Caco-2 (cell line): ENCODE measurements around the gene OR2M3. TPM values are rescaled to one million over a fixed set of nuclear protein-coding genes. Genes with fewer than 3 reads are reported as not detected.

Source experiments
- BruUV-seq: library from RNA; stranded (reverse); fragments of 400-500 nt; replicated peaks from 2 replicates; lab custom pipeline; 2021; lab: Mats Ljungman, UMichigan
- CTCF ChIA-PET: fragments of 300-600 bp; sonication (Branson Sonifier 250); formaldehyde crosslinking; loops from one replicate; lab custom pipeline; 2022; ENCODE audit warnings: antibody characterized with exemption; lab: Charles Lee
- POLR2A ChIA-PET: fragments of 300-600 bp; sonication (Branson Sonifier 250); formaldehyde crosslinking; loops from one replicate; lab custom pipeline; 2022; ENCODE audit warnings: antibody characterized with exemption; lab: Charles Lee
- DNase-seq, 2 experiments: peaks; one replicate each; pipeline versions ENCODE4 v3.0.0 to v3.0.0-alpha.2; 2020 to 2022
- H3K27me3 ChIP-seq: replicated peaks from 2 replicates; pipeline ENCODE4 v1.6.0; 2011; ENCODE audit warnings: low read length; ENCODE audit not compliant: control insufficient read depth, insufficient read depth
- H3K36me3 ChIP-seq: 2 replicates; pipeline ENCODE4 v1.5.1; 2011; ENCODE audit warnings: low read length; ENCODE audit not compliant: control insufficient read depth, insufficient read depth
- H3K4me1 ChIP-seq: fragments of 250-450 bp; sonication (Bioruptor Pico); 2 replicates; pipeline ENCODE4 v1.5.1; 2020; ENCODE audit warnings: mild to moderate bottlenecking
- H3K4me3 ChIP-seq: 2 replicates; pipeline ENCODE4 v1.5.1; 2011; ENCODE audit warnings: low read depth, mild to moderate bottlenecking, control low read depth, low read length
- H3K9me3 ChIP-seq: fragments of 250-450 bp; sonication (Bioruptor Pico); 2 replicates; pipeline ENCODE4 v1.5.1; 2020; ENCODE audit warnings: mild to moderate bottlenecking, moderate library complexity
- H3K27ac Mint-ChIP-seq: one replicate; pipeline ENCODE4 v1.8.0; 2022; ENCODE audit warnings: mixed read lengths; ENCODE audit not compliant: unreplicated experiment
- H3K27me3 Mint-ChIP-seq: one replicate; pipeline ENCODE4 v1.8.0; 2022; ENCODE audit warnings: mixed read lengths; ENCODE audit not compliant: insufficient read depth, unreplicated experiment
- H3K36me3 Mint-ChIP-seq: one replicate; pipeline ENCODE4 v1.8.0; 2022; ENCODE audit warnings: mild to moderate bottlenecking, mixed read lengths; ENCODE audit not compliant: insufficient read depth, unreplicated experiment
- H3K4me1 Mint-ChIP-seq: one replicate; pipeline ENCODE4 v1.8.0; 2022; ENCODE audit warnings: low read depth, mixed read lengths; ENCODE audit not compliant: unreplicated experiment
- H3K4me3 Mint-ChIP-seq: one replicate; pipeline ENCODE4 v1.8.0; 2022; ENCODE audit warnings: mild to moderate bottlenecking, moderate library complexity, mixed read lengths; ENCODE audit not compliant: unreplicated experiment
- H3K9me3 Mint-ChIP-seq: one replicate; pipeline ENCODE4 v1.8.0; 2022; ENCODE audit warnings: mixed read lengths; ENCODE audit not compliant: unreplicated experiment
- intact Hi-C: fragments of 100-400 bp; cut with micrococcal nuclease; formaldehyde crosslinking; loops from one replicate; pipeline ENCODE4 v1.10.0; 2022; ENCODE audit not compliant: unreplicated experiment
- total RNA-seq: library from RNA; stranded (reverse); gene quantifications from 2 replicates; pipeline ENCODE4 v1.2.3, GENCODE V29; 2022
- TF ChIP-seq, protein P1 (sequence below), 2 experiments: fragments of 200-600 bp in 1 of 2; IDR thresholded peaks; 1 replicate in 1 of 2; 2 replicates in 1 of 2; pipeline versions ENCODE4 v1.5.1 to v1.8.0; 2011 to 2022; ENCODE audit warnings: antibody characterized with exemption in 1 of 2, control low read depth in 1 of 2, inconsistent platforms in 1 of 2, low read depth in 1 of 2, low read length in 1 of 2, mild to moderate bottlenecking in 1 of 2, moderate library complexity in 1 of 2; ENCODE audit not compliant: insufficient read depth in 1 of 2, severe bottlenecking in 1 of 2, unreplicated experiment in 1 of 2

The OR2M3 gene
- total RNA-seq, 1 experiment from 2014 or later, result not detected

DNA sequence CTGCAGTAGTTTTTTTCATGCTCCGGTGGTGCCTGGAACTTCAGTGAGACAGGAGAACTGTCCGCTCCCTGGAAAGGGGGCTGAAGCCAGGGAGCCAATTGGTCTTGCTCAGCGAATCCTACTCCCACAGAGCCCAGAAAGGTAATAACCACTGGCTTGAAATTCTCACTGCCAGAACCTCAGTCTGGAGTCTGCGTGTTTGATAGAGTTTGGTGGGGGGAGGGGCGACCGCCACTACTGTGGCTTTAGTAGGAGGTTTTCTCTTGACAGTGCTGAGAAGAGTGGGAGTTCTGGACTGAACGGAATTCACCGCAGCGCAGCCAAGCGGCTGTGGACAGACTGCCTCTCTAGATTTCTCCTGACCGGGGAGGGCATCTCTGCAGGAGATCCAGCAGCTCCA is 8.0 kb upstream of the OR2M3 start:
- H3K4me3 Mint-ChIP-seq, result no peak overlapping the region
- no TSS peak for BruUV-seq
- Histone ChIP-seq H3K9me3 (0 out of 2 replicates have a peak, but pooled peaks cover 3% of the 10 kb centered on the region), H3K4me3 (no peak overlapping the region), H3K4me1 (no peaks in the 10 kb centered on the region), H3K27me3 (no peaks in the 10 kb centered on the region), H3K36me3 (no peaks in the 10 kb centered on the region)
- H3K4me1 Mint-ChIP-seq, result no peaks in the 10 kb centered on the region
- ChIA-PET CTCF (no interaction called here), POLR2A (no interaction called here)
- TF ChIP-seq, protein P1, sequence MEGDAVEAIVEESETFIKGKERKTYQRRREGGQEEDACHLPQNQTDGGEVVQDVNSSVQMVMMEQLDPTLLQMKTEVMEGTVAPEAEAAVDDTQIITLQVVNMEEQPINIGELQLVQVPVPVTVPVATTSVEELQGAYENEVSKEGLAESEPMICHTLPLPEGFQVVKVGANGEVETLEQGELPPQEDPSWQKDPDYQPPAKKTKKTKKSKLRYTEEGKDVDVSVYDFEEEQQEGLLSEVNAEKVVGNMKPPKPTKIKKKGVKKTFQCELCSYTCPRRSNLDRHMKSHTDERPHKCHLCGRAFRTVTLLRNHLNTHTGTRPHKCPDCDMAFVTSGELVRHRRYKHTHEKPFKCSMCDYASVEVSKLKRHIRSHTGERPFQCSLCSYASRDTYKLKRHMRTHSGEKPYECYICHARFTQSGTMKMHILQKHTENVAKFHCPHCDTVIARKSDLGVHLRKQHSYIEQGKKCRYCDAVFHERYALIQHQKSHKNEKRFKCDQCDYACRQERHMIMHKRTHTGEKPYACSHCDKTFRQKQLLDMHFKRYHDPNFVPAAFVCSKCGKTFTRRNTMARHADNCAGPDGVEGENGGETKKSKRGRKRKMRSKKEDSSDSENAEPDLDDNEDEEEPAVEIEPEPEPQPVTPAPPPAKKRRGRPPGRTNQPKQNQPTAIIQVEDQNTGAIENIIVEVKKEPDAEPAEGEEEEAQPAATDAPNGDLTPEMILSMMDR (IDR thresholded peaks at IDR 0.05; ENCODE audit: insufficient read depth in 1 of 2, low read depth in 1 of 2, low read length in 1 of 2, severe bottlenecking in 1 of 2, unreplicated experiment in 1 of 2), result no peak
- no peaks in the 10 kb centered on the region for H3K27me3 Mint-ChIP-seq
- no peak for DNase-seq
- no peak overlapping the region for H3K27ac Mint-ChIP-seq
- peaks cover 36% of the 10 kb centered on the region for H3K9me3 Mint-ChIP-seq
- no peaks in the 10 kb centered on the region for H3K36me3 Mint-ChIP-seq
- intact Hi-C loops, result no loop called here

DNA sequence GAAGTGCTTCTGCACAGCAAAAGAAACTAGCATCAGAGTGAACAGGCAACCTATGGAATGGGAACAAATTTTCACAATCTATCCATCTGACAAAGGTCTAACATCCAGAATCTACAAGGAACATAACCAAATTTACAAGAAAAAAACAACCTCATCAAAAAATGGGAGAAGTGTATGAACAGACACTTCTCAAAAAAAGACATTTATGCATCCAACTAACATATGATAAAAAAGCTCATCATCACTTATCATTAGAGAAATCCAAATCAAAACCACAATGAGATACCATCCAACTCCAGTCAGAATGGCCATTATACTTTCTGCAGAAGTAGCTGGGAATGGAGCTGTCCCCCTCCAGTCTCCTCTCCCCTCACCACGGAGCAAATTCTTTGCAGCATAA is 2.9 kb upstream of the OR2M3 start:
- Mint-ChIP-seq H3K4me3 (no peak overlapping the region), H3K36me3 (no peaks in the 10 kb centered on the region), H3K27me3 (no peaks in the 10 kb centered on the region), H3K27ac (no peak overlapping the region), H3K9me3 (peaks cover 26% of the 10 kb centered on the region), H3K4me1 (no peaks in the 10 kb centered on the region)
- Histone ChIP-seq H3K4me1 (no peaks in the 10 kb centered on the region), H3K9me3 (0 out of 2 replicates have a peak, but pooled peaks cover 3% of the 10 kb centered on the region), H3K36me3 (no peaks in the 10 kb centered on the region), H3K27me3 (no peaks in the 10 kb centered on the region), H3K4me3 (no peak overlapping the region)
- no peak for DNase-seq
- no TSS peak for BruUV-seq
- intact Hi-C loops, result no loop called here
- ChIA-PET CTCF (no interaction called here), POLR2A (no interaction called here)
- TF ChIP-seq, protein P1 (IDR thresholded peaks at IDR 0.05; ENCODE audit: insufficient read depth in 1 of 2, low read depth in 1 of 2, low read length in 1 of 2, severe bottlenecking in 1 of 2, unreplicated experiment in 1 of 2), result no peak

DNA sequence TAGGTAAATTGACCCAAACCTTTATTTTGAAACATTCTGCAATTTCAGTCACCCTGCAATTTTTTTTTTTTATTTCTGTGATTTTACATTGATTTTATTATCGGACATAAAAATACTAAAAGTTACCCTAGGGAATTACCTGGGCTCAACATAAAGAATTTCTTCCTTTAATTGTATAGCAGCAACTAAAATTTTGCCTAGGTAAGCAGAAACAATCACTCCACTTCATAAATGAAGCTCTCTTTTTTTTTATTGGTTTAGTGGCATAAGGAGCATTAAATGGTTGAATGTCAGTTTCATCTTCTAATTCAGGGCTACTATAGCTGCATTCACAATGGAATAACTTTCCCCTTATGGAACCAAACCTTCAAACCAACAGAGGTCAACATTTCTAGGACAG is 18.8 kb downstream of the OR2M3 start:
- intact Hi-C loops, result no loop called here
- no peaks in the 10 kb centered on the region for H3K36me3 ChIP-seq
- no peaks in the 10 kb centered on the region for H3K9me3 ChIP-seq
- H3K36me3 Mint-ChIP-seq, result no peaks in the 10 kb centered on the region
- H3K4me3 ChIP-seq, result no peak overlapping the region
- no peak overlapping the region for H3K27ac Mint-ChIP-seq
- ChIA-PET CTCF (no interaction called here), POLR2A (no interaction called here)
- H3K27me3 ChIP-seq, result no peaks in the 10 kb centered on the region
- no peaks in the 10 kb centered on the region for H3K4me1 ChIP-seq
- DNase-seq, result no peak
- no peak overlapping the region for H3K4me3 Mint-ChIP-seq
- TF ChIP-seq, protein P1 (IDR thresholded peaks at IDR 0.05; ENCODE audit: insufficient read depth in 1 of 2, low read depth in 1 of 2, low read length in 1 of 2, severe bottlenecking in 1 of 2, unreplicated experiment in 1 of 2), result no peak
- H3K27me3 Mint-ChIP-seq, result no peaks in the 10 kb centered on the region
- H3K4me1 Mint-ChIP-seq, result no peaks in the 10 kb centered on the region
- peaks cover 11% of the 10 kb centered on the region for H3K9me3 Mint-ChIP-seq
- BruUV-seq, result no TSS peak
